K562 (cell line): Measurements from ENCODE around the gene MICALL2. TPM values are rescaled to one million over a fixed set of nuclear protein-coding genes. Genes with fewer than 3 reads are reported as not detected.

Experiments used
- FOXP1 ChIP-seq: sonication (generic); formaldehyde crosslinking; IDR thresholded peaks from 2 replicates; pipeline ENCODE4 v1.8.0; 2022; ENCODE audit warnings: mild to moderate bottlenecking, missing genetic modification reagents
- HMG20A ChIP-seq: fragments of 450-650 bp; formaldehyde crosslinking; conservative IDR thresholded peaks from 2 replicates; pipeline ENCODE4 v1.4.0; 2020; ENCODE audit warnings: mild to moderate bottlenecking, mixed read lengths
- MTA2 ChIP-seq: fragments of 450-650 bp; IDR thresholded peaks from 2 replicates; pipeline ENCODE4 v1.6.1; 2016; ENCODE audit warnings: low read depth
- polyA plus RNA-seq, 8 experiments: library from polyadenylated mRNA; depleted of rRNA in 4 of 8; stranded (reverse) in 5 of 8; unstranded in 3 of 8; fragments of >200 nt; fragmentation: Nextera tagmentation in 2 of 8; fragmentation: Illumina TruSeq in 1 of 8; extraction: Ambion mirVana in 2 of 8; extraction: Trizol in 1 of 8; gene quantifications; 2 replicates each; pipeline versions ENCODE4 v1.2.1 to v1.2.3, GENCODE V29; 2011 to 2014; ENCODE audit warnings: inconsistent platforms in 1 of 8, missing spikeins in 1 of 8
- total RNA-seq, 7 experiments: library from RNA; depleted of rRNA in 6 of 7; stranded (reverse); fragments of >200 nt in 6 of 7; fragmentation: Illumina TruSeq in 2 of 7; extraction: Trizol in 2 of 7; gene quantifications; 2 replicates each; pipeline versions ENCODE4 v1.2.1 to v1.2.3, GENCODE V29; 2011 to 2021; ENCODE audit warnings: low replicate concordance in 1 of 7
- TF ChIP-seq, protein P1 (sequence below): fragments of 450-650 bp; conservative IDR thresholded peaks from 2 replicates; pipeline ENCODE4 v1.6.1; 2016; ENCODE audit warnings: missing genetic modification characterization, low read depth, mild to moderate bottlenecking, control low read depth, missing compliant biosample characterization
- TF ChIP-seq, protein P2 (sequence below): sonication (generic); formaldehyde crosslinking; IDR thresholded peaks from 2 replicates; pipeline ENCODE4 v1.8.0; 2022; ENCODE audit warnings: missing genetic modification reagents, mild to moderate bottlenecking, borderline replicate concordance
- TF ChIP-seq, protein P3 (sequence below): IDR thresholded peaks from 2 replicates; pipeline ENCODE4 v1.6.1; 2011; ENCODE audit warnings: borderline replicate concordance, low read depth, mild to moderate bottlenecking, moderate library complexity, low read length; ENCODE audit not compliant: insufficient read depth, poor library complexity, severe bottlenecking
- TF ChIP-seq, protein P4 (sequence below): fragments of 200-400 bp; formaldehyde crosslinking; IDR thresholded peaks from 2 replicates; pipeline ENCODE4 v1.6.1; 2017; ENCODE audit warnings: mild to moderate bottlenecking, low read depth, low read length, moderate library complexity
- TF ChIP-seq, protein P5 (sequence below): fragments of 450-650 bp; IDR thresholded peaks from 2 replicates; pipeline ENCODE4 v1.6.1; 2016; ENCODE audit warnings: low read depth

Gene MICALL2
- total and polyA plus RNA-seq, 9 of the 15 experiments (the other 6 are each of a cell fraction or from before 2014, with no cell fraction given): 1.8 to 103 (median 17.0) TPM

DNA sequence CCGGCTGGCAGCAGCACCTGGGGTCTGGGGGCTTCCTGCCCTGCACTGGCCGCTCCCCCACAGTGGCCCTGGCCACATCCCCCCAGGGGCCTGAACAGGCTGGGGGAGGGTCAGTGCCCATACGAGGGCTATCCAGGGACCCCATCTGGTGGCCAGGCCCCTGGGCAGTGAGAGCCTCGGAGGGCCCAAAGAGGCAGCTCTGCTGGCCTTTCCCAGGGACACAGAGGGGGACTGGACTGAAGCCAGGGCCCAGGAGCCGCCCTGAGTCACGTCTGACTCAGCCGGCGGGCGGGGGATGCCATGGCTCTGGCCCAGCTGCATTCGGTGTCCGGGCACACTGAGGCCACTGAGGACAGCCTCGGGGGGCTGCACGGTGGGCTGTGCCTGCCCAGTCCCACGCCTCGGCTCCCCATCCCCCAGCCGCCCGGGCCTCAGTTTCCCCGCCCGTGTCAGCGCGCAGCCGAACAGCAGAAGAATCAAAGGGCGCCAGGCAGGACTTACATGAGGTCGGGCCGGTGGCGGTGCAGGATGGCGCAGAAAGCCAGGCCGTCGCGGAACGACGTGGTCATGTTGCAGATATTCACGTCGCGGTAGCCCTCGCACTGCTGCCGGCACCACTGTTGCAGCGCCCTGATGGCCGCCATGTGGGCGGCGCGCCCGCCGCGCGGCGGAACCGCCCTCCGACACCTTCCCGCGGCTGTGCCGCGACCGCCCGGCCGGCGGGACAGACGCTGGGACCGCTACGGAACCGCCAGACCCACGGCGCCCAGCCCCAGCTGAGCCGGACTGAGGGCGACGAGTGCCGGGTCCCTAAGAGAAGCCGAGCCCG, at the start of gene MICALL2 (continued):
- TF ChIP-seq, protein P1, sequence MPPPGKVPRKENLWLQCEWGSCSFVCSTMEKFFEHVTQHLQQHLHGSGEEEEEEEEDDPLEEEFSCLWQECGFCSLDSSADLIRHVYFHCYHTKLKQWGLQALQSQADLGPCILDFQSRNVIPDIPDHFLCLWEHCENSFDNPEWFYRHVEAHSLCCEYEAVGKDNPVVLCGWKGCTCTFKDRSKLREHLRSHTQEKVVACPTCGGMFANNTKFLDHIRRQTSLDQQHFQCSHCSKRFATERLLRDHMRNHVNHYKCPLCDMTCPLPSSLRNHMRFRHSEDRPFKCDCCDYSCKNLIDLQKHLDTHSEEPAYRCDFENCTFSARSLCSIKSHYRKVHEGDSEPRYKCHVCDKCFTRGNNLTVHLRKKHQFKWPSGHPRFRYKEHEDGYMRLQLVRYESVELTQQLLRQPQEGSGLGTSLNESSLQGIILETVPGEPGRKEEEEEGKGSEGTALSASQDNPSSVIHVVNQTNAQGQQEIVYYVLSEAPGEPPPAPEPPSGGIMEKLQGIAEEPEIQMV (tag): no peak
- TF ChIP-seq MTA2 (no peak), FOXP1 (peak; percentile 69), HMG20A (CRISPR knock-in tag) (no peak)
- TF ChIP-seq, protein P2, sequence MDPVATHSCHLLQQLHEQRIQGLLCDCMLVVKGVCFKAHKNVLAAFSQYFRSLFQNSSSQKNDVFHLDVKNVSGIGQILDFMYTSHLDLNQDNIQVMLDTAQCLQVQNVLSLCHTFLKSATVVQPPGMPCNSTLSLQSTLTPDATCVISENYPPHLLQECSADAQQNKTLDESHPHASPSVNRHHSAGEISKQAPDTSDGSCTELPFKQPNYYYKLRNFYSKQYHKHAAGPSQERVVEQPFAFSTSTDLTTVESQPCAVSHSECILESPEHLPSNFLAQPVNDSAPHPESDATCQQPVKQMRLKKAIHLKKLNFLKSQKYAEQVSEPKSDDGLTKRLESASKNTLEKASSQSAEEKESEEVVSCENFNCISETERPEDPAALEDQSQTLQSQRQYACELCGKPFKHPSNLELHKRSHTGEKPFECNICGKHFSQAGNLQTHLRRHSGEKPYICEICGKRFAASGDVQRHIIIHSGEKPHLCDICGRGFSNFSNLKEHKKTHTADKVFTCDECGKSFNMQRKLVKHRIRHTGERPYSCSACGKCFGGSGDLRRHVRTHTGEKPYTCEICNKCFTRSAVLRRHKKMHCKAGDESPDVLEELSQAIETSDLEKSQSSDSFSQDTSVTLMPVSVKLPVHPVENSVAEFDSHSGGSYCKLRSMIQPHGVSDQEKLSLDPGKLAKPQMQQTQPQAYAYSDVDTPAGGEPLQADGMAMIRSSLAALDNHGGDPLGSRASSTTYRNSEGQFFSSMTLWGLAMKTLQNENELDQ: no peak
- TF ChIP-seq, protein P3, sequence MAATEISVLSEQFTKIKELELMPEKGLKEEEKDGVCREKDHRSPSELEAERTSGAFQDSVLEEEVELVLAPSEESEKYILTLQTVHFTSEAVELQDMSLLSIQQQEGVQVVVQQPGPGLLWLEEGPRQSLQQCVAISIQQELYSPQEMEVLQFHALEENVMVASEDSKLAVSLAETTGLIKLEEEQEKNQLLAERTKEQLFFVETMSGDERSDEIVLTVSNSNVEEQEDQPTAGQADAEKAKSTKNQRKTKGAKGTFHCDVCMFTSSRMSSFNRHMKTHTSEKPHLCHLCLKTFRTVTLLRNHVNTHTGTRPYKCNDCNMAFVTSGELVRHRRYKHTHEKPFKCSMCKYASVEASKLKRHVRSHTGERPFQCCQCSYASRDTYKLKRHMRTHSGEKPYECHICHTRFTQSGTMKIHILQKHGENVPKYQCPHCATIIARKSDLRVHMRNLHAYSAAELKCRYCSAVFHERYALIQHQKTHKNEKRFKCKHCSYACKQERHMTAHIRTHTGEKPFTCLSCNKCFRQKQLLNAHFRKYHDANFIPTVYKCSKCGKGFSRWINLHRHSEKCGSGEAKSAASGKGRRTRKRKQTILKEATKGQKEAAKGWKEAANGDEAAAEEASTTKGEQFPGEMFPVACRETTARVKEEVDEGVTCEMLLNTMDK: no peak
- TF ChIP-seq, protein P4, sequence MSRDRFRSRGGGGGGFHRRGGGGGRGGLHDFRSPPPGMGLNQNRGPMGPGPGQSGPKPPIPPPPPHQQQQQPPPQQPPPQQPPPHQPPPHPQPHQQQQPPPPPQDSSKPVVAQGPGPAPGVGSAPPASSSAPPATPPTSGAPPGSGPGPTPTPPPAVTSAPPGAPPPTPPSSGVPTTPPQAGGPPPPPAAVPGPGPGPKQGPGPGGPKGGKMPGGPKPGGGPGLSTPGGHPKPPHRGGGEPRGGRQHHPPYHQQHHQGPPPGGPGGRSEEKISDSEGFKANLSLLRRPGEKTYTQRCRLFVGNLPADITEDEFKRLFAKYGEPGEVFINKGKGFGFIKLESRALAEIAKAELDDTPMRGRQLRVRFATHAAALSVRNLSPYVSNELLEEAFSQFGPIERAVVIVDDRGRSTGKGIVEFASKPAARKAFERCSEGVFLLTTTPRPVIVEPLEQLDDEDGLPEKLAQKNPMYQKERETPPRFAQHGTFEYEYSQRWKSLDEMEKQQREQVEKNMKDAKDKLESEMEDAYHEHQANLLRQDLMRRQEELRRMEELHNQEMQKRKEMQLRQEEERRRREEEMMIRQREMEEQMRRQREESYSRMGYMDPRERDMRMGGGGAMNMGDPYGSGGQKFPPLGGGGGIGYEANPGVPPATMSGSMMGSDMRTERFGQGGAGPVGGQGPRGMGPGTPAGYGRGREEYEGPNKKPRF: no peak
- TF ChIP-seq, protein P5, sequence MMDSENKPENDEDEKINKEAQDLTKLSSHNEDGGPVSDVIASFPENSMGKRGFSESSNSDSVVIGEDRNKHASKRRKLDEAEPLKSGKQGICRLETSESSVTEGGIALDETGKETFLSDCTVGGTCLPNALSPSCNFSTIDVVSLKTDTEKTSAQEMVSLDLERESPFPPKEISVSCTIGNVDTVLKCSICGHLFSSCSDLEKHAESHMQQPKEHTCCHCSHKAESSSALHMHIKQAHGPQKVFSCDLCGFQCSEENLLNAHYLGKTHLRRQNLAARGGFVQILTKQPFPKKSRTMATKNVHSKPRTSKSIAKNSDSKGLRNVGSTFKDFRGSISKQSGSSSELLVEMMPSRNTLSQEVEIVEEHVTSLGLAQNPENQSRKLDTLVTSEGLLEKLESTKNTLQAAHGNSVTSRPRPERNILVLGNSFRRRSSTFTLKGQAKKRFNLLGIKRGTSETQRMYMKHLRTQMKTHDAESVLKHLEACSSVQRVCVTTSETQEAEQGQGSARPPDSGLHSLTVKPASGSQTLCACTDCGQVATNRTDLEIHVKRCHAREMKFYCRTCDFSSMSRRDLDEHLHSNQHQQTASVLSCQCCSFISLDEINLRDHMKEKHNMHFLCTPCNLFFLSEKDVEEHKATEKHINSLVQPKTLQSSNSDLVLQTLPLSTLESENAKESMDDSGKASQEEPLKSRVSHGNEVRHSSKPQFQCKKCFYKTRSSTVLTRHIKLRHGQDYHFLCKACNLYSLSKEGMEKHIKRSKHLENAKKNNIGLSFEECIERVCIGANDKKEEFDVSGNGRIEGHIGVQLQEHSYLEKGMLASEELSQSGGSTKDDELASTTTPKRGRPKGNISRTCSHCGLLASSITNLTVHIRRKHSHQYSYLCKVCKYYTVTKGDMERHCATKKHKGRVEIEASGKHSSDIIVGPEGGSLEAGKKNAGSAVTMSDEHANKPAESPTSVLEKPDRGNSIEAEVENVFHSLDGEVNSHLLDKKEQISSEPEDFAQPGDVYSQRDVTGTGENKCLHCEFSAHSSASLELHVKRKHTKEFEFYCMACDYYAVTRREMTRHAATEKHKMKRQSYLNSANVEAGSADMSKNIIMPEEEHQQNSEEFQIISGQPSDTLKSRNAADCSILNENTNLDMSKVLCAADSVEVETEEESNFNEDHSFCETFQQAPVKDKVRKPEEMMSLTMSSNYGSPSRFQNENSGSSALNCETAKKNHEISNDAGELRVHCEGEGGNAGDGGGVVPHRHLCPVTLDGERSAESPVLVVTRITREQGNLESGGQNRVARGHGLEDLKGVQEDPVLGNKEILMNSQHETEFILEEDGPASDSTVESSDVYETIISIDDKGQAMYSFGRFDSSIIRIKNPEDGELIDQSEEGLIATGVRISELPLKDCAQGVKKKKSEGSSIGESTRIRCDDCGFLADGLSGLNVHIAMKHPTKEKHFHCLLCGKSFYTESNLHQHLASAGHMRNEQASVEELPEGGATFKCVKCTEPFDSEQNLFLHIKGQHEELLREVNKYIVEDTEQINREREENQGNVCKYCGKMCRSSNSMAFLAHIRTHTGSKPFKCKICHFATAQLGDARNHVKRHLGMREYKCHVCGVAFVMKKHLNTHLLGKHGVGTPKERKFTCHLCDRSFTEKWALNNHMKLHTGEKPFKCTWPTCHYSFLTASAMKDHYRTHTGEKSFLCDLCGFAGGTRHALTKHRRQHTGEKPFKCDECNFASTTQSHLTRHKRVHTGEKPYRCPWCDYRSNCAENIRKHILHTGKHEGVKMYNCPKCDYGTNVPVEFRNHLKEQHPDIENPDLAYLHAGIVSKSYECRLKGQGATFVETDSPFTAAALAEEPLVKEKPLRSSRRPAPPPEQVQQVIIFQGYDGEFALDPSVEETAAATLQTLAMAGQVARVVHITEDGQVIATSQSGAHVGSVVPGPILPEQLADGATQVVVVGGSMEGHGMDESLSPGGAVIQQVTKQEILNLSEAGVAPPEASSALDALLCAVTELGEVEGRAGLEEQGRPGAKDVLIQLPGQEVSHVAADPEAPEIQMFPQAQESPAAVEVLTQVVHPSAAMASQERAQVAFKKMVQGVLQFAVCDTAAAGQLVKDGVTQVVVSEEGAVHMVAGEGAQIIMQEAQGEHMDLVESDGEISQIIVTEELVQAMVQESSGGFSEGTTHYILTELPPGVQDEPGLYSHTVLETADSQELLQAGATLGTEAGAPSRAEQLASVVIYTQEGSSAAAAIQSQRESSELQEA: no peak
